ENCODE results near the gene ZNF106. TPM values are rescaled to one million over a fixed set of nuclear protein-coding genes. Genes with fewer than 3 reads are reported as not detected.

The ZNF106 gene
- polyA plus RNA-seq, 1 experiment: 15.4 TPM

DNA sequence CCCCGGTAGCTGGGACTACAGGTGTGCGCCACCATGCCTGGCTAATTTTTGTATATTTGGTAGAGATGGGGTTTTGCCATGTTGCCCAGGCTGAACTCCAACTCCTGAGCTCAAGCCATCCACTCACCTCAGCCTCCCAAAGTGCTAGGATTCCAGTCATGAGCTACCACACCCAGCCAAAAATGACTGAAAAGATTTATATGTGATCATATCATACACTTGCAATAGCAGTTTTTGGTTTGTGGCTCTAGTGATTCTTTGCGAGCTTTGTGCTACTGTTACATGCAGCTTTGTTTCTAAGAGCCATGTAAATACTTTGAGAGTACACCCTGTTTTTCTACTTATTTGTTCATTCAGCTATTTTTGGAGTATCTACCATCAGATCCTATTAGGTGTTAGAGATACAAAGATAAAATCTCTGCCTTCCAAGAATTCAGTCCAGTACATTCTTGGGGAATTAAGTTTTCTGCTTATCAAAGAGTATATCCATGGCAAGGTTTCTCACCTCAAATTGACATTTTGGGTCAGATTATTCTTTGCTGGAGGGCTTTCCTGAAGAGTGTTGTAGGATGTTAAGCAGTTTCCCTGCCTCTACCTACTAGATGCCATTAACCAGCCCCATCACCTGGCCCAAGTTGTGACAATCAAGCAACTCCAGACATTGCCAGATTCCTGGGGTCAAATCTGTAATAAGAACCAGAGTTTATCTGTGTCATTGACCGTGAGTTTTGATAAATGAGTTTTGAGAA lies 19.5 kb upstream of the ZNF106 start:
- H3K4me3 ChIP-seq (ENCODE audit: low read depth, low read length): no peak overlapping the region
- ChIA-PET POLR2A (interaction anchor here (0.7 kb wide), 1 partner anchor 16 kb away, joined by 3 read pairs; no protein-coding TSS in a partner anchor), CTCF (no interaction called here)
- H3K36me3 ChIP-seq (ENCODE audit: control insufficient read depth, insufficient read depth, low read length): no peaks in the 10 kb centered on the region; the same call in 1 of the 2 replicates
- H3K27me3 ChIP-seq (ENCODE audit: control insufficient read depth, insufficient read depth, low read length): no peaks in the 10 kb centered on the region
- no peak for DNase-seq (ENCODE audit: low read depth)
- no peak for TF ChIP-seq CTCF (IDR thresholded peaks at IDR 0.05; ENCODE audit: insufficient read depth, low read depth, low read length)

DNA sequence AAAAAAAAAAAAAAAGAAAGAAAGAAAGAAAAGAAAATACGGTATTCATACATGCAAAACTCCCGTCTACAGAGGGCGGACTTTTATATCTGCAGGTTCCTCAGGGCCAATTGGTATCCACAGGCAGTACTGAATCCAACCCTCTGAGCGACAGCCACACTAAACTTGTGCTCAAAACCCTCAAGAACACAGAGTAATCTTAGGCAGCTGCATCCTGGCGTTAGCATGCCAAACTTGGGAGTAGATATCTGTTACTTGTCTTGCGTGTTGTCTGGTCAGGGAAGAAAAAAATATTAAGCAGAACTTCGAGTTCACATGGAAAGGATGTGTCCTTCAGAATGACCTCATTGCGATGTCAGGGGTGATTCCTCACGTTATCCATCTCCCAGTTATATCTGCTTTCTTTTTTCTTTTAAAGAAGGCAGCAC lies 17.3 kb upstream of the ZNF106 start:
- CTCF ChIA-PET: no interaction called here
- no peak for TF ChIP-seq CTCF (IDR thresholded peaks at IDR 0.05; ENCODE audit: insufficient read depth, low read depth, low read length)

DNA sequence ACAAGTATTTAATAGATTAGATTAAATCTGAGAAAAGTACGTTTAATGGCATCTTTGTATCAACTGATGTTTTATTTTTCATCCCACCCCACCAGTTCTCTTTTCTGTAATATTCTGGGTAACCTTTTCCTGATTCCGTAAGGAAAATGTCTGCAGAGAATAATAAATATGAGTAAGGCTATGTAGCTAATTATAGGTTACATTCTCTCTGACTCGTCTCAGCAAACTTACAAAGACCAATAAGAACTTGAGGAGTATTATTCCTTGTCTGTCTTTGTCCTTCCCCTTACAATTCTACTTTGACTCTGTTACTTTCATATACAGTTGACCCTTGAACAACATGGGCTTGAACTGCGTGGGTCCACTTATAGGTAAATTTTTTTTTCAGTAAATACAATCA lies 16.6 kb upstream of the ZNF106 start:
- ChIA-PET POLR2A (no interaction called here), CTCF (no interaction called here)
- Histone ChIP-seq H3K36me3 (ENCODE audit: control insufficient read depth, insufficient read depth, low read length) (no peaks in the 10 kb centered on the region), H3K27me3 (ENCODE audit: control insufficient read depth, insufficient read depth, low read length) (no peaks in the 10 kb centered on the region), H3K4me3 (ENCODE audit: low read depth, low read length) (no peak overlapping the region)
- no peak for DNase-seq (ENCODE audit: low read depth)
- TF ChIP-seq CTCF (IDR thresholded peaks at IDR 0.05; ENCODE audit: insufficient read depth, low read depth, low read length): no peak

More for the DNA sequence above, 17.3 kb upstream of the ZNF106 start:
- no peaks in the 10 kb centered on the region for H3K27me3 ChIP-seq (ENCODE audit: control insufficient read depth, insufficient read depth, low read length)
- no peaks in the 10 kb centered on the region for H3K36me3 ChIP-seq (ENCODE audit: control insufficient read depth, insufficient read depth, low read length)
- DNase-seq (ENCODE audit: low read depth): no peak
- POLR2A ChIA-PET: no interaction called here
- H3K4me3 ChIP-seq (ENCODE audit: low read depth, low read length): no peak overlapping the region

- TF ChIP-seq CTCF (IDR thresholded peaks at IDR 0.05; ENCODE audit: insufficient read depth, low read depth, low read length): no peak
- no peak overlapping the region for H3K4me3 ChIP-seq (ENCODE audit: low read depth, low read length)
- ChIA-PET CTCF (interaction anchor here (0.6 kb wide), 1 partner anchor 528 kb away, joined by 3 read pairs; no protein-coding TSS in a partner anchor), POLR2A (interaction anchor here (0.6 kb wide), 1 partner anchor 742 kb away, joined by 3 read pairs; no protein-coding TSS in a partner anchor)
- DNase-seq (ENCODE audit: low read depth): no peak
- no peaks in the 10 kb centered on the region for H3K27me3 ChIP-seq (ENCODE audit: control insufficient read depth, insufficient read depth, low read length)
- H3K36me3 ChIP-seq (ENCODE audit: control insufficient read depth, insufficient read depth, low read length): no peaks in the 10 kb centered on the region
Measured at GRCh38 chr15:42504631-42505030, 13.7 kb upstream of the ZNF106 start.

DNA sequence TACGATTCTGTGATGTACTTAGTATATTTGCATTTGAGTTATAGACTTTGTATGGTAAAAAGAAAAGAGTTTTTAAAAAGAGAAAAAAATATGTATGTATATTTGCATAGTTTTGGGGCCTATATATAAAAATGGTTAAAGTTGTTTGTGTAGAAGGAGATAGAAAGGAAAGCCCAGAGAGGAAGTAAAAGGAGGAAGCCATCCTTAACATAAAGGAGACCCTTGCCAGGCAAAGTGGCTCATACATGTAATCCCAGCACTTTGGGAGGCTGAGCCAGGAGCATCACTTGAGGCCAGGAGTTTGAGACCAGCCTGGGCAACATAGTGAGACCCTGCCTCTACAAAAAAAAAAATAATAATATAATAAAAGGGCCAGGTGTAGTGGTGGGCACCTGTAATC lies 12.9 kb upstream of the ZNF106 start:
- no peak for TF ChIP-seq CTCF (IDR thresholded peaks at IDR 0.05; ENCODE audit: insufficient read depth, low read depth, low read length)
- ChIA-PET POLR2A (no interaction called here), CTCF (no interaction called here)
- H3K36me3 ChIP-seq (ENCODE audit: control insufficient read depth, insufficient read depth, low read length): no peaks in the 10 kb centered on the region
- no peak overlapping the region for H3K4me3 ChIP-seq (ENCODE audit: low read depth, low read length)
- H3K27me3 ChIP-seq (ENCODE audit: control insufficient read depth, insufficient read depth, low read length): no peaks in the 10 kb centered on the region
- no peak for DNase-seq (ENCODE audit: low read depth)
